Subcutaneous adipose tissue (tissue), 4 donors: ENCODE data around the gene NTN5. TPM values are rescaled to one million over a fixed set of nuclear protein-coding genes. Genes with fewer than 3 reads are reported as not detected.

Source experiments
- CTCF ChIP-seq: fragments of 450-650 bp; IDR thresholded peaks from one replicate; pipeline ENCODE4 v1.5.1; 2016; ENCODE audit warnings: low read depth, mild to moderate bottlenecking, control low read depth, antibody characterized with exemption, moderate library complexity
- total RNA-seq, 4 donors: library from RNA; depleted of rRNA; stranded (reverse); fragments of >200 nt; gene quantifications; one replicate each; pipeline ENCODE4 v1.1.0, GENCODE V29; 2016

The NTN5 gene, protein sequence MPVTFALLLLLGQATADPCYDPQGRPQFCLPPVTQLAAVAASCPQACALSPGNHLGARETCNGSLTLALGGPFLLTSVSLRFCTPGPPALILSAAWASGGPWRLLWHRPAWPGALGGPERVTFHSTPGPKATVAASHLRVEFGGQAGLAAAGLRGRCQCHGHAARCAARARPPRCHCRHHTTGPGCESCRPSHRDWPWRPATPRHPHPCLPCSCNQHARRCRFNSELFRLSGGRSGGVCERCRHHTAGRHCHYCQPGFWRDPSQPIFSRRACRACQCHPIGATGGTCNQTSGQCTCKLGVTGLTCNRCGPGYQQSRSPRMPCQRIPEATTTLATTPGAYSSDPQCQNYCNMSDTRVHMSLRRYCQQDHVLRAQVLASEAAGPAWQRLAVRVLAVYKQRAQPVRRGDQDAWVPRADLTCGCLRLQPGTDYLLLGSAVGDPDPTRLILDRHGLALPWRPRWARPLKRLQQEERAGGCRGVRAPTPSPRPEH
- 1 to 10 TPM in 1 of 4 donors, not detected in 3; 1.5 TPM for total RNA-seq

GRCh38 chr19:48672994-48673393 lies at the start of gene NTN5:
Gene NTN5, minus strand, starts transcription at chr19:48673017. Its CDS starts 2,031 bp downstream, at chr19:48670986.
- TF ChIP-seq CTCF: no peak

DNA sequence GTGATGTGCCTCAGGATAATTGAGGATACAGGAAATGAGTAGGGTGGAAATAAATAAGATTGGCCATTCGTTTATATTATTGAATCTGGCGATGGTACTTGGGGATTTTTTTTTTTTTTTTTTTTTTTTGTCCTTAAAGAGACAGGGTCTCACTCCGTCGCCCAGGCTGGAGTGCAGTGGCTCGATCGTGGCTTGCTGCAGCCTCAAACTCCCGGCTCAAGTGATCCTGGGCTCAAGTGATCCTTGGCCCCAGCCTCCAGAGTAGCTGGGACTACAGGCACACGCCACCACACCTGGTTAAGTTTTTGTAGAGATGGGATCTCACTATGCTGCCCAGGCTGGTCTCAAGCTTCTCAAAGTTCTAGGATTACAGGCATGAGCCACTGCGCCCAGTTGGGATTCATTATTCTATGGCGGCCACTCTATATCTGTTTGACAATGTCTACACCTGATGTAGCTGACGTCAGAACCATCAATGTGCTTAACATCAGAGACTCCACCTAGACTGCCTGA lies 49.4 kb upstream of the NTN5 start:
- no peak for TF ChIP-seq CTCF

DNA sequence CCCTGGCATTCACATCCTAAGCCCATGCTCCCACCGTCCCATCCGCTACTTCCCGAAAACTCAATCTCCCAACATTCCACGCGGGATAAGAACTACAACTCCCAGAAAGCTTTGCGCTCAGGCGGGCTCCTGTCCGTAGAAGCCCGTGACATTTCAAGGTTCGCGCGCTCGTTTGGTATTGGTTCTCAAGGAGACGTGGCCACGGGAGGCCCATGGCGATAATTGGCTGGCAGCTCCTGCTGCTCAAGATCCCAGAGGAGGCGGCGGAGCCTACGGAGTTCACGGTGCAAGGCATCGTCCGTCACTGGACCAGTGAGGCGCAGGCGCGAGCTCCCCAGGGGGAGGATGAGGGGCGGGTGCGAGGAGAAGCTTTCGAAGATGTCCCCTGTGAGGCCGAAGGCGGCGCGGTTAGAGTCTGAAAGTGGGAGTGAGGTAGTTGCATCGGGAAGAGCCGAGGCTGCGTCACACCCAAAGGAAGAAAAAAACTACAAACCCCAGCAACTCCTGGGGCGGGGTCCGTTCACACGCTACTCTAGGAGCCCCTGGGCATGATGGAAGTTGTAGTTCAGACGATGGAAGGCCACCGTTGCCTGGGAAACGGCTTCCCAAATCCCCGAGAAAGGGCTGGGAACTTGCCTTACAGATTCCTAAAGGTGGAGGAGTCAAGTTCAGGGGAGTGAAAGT lies 47.9 kb upstream of the NTN5 start:
- no peak for TF ChIP-seq CTCF

DNA sequence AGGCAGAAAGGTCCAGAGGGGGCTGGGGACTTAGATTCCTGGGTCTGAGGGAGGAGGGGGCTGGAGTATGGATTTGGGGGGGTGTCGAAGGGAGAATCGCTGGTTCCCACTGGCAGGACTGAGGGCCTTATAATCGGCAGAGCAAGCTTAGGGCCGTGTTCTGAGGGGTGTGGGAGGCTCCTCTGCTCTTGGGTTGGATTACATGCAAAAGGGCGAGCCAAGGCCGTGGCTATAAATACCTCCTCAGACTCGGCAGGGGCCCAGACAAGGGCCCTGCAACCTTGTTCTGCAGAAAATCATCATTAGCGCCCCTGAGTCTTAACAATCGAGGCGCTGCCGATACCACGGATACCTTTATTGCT lies 47.4 kb upstream of the NTN5 start:
- TF ChIP-seq CTCF: no peak

GRCh38 chr19:48719263-48720171 lies 46.7 kb upstream of the NTN5 start, which contains the start of gene MAMSTR:
Gene MAMSTR, minus strand, starts transcription at chr19:48719725. Its CDS starts 694 bp downstream, at chr19:48719031.
- no peak for TF ChIP-seq CTCF

DNA sequence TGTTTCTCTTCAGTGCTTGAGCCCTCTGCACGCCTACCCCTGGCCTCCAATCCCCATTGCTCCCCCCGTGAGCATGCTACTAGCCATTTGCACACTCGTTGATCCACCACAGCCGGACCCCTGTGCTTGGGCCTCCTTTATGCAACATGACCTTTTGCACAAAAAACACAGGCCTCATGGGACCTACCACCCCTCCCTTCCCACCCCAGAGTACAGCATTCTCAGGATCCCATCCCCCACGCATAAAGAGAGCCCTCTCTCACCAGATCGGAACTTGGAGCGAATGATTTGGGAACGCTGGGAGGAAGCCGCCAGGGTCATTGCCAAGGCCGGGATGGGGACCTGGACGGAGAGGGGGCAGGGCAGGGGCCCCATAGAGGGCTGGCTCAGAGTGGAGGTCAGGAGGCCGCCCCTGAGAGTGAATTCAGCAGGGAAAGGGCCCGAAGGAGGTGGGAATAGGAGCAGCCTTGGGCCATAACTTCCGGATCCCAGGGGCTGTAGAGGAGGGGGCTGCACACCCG lies 46.0 kb upstream of the NTN5 start:
- TF ChIP-seq CTCF: no peak
